HG02678 (cell line): Measurements from ENCODE around the gene PRLH.

Source experiments
- ATAC-seq: cut with Tn5 transposase; IDR thresholded peaks from one replicate; pipeline ENCODE4 v1.9.1; 2021; ENCODE audit warnings: mild to moderate bottlenecking, moderate library complexity; ENCODE audit not compliant: unreplicated experiment

Gene PRLH

GRCh38 chr2:237538901-237539300 lies 27.5 kb upstream of the PRLH start:
- ATAC-seq = no peak

GRCh38 chr2:237539681-237540080 lies 26.7 kb upstream of the PRLH start:
- ATAC-seq = no peak

DNA sequence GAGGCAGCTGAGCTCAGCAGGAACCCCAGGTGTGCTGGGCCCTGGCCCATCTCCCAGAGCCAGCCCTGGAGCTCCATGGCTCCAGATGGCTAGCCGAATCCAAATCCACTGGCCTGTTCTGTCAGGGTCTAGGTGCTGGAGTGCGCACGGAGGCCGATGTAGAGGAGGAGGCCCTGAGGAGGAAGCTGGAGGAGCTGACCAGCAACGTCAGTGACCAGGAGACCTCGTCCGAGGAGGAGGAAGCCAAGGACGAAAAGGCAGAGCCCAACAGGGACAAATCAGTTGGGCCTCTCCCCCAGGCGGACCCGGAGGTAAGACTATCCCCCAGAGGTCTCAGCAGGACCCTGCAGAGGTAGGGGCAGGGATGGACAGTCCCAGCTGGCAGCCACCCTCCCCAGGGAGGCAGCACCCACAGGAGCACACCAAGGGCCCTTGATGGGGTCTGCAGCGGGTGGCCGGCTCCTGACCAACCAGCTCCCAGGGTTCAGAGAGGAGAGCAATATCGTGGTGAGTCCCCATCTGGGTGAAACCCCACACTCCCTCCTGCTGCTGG lies 26.1 kb upstream of the PRLH start:
- no peak for ATAC-seq

- no peak for ATAC-seq
These were observed 25.6 kb upstream of the PRLH start for GRCh38 chr2:237540823-237541222.

DNA sequence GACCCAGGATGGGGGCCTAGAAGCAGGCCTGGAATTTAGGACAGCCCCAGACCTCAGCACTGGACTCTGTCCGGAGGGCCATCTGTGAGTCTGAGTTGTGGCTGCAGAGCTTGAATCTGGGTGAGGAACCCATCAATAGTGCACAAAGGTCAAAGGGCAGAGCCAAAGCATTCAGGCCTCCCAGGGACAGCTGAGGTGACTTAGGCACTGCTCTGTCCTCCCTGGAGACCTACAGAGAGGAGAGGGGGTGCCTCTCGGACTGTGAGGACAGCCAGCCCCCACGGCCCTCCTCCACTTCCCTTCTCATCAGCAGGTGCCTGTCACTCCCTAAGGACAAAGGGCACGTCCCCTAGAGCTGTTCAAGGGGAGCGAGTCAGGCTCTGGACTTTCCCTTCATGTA lies 25.1 kb upstream of the PRLH start:
- no peak for ATAC-seq

GRCh38 chr2:237542001-237542704 lies 24.2 kb upstream of the PRLH start:
- no peak for ATAC-seq

GRCh38 chr2:237546040-237546875 lies 20.1 kb upstream of the PRLH start:
- no peak for ATAC-seq

- no peak for ATAC-seq
These were observed 19.4 kb upstream of the PRLH start for GRCh38 chr2:237546876-237547395.

DNA sequence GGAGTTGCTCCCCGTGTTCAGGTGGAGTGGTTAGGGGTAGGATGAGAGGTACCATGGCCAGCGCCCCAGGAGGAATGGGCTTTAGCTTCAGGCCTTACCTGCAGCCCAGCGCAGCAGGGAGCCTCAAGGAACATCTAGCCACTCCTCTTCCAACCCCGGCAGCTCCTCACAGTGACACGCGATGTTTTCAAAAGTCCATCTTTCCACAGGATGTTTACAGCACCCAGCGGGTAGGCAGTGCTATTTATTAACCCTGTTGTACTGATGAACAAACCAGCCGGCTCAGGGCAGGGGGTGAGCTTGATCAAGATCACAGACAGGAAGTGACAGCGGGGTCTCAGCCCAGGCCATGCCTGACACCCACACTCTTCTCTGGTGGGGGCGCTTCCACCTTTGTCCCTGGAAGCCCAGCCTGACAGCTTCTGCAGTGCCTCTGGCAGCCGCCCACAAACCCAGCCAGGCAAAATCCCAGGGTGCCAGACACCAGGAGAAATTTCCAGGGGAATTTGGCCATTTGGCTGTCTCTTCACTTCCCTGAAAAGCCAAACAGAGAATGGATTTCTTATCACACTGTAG lies 18.4 kb upstream of the PRLH start:
- no peak for ATAC-seq

DNA sequence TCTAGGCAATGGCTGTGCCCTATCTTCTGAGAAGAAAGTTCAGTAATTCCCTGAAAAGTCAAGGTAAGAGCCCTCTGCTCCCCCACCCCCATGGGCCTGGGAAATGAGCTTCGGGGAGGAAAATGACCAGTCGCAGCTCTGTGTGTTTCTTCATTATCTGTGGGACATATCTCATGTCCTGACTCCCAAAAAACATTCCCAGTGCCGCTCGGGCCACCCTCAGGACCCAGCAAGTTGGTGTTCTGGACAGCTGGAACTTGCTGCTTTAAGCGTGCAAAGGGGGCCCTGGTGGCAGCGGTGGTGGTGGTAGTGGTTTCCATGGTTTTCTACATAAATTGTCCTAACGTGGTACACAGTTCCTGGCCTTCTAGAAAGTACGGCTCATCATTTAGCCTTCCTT lies 17.2 kb upstream of the PRLH start:
- ATAC-seq = no peak

GRCh38 chr2:237549643-237550415 lies 16.5 kb upstream of the PRLH start:
- no peak for ATAC-seq

DNA sequence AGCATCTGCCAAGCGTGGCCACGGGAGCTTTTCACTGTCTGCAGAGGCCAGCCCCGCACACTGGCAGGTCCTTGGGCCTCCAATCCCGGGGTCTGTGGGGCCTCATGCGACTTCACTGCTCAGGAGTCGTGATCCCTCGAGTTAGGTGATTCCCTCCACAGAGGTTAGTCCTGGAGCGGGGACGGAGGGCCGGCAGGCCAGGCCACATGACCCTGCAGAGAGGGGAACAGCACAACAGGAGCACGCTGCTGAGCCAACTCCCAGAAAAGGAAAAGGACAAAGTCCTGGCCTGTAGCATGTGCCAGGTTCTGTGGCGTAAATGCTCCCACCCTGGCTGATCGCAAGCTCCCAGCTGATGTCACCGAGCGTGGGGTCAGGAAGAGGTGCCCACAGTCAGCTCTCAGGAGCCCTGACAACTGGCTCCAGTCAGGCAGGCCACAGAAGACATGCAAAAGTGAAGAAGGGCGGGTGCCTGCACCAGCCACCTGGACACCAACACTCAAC lies 15.3 kb upstream of the PRLH start:
- ATAC-seq = no peak

DNA sequence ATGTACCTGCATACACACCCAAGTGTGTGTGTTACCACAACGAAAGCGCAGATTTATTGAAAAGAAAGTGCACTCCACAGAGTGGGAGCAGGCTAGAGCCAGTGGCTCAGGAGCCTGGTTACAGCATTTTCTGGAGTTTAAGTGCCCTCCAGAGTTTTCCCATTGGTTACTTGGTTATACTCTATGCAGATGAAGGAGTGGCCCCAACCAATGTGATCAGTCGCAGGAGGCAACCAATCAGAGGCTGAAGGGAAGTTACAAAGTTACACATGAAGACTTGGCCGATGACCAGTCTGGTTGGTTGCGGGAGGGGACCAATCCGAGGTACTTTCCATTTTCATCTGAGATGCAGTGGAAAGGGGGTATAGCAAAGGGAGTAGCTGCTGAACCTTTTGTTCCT lies 13.5 kb upstream of the PRLH start:
- no peak for ATAC-seq

DNA sequence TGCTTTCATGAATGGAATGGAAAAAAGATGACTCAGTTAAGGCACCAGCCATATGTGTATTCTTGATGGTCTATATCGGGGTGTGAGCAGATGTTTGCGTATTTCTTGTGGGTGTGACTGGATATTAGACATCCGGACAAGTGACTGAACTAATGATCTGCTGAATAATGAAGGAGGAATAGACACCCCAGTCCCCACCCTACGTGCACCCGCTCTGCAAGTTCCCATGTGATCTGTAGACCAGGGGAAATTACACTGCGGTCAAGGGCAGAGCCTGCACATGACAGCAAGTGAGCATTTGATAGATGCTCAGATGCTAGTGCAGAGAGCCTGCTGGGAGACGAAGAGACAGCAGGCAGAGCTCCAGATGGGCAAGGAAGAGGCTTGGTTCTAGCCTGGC lies 12.4 kb upstream of the PRLH start:
- no peak for ATAC-seq

DNA sequence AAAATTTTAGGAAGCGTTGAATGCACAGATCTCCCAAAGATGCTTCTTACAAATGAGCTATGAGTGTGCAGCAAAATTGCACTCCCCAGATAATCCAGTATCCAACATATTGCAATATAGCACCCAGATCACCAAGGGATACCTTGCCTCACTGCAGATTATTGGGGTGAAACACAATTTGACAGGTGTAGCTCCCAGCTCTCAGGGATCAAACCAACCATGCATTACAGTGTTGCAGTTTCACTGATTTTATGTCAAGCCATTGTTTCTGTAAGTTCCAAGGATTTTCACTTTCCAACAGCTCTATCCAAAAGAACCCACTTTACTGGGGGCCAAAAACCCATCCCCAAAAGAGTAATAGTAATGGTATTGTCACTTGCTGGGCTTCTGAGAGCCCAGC lies 10.8 kb upstream of the PRLH start:
- no peak for ATAC-seq

DNA sequence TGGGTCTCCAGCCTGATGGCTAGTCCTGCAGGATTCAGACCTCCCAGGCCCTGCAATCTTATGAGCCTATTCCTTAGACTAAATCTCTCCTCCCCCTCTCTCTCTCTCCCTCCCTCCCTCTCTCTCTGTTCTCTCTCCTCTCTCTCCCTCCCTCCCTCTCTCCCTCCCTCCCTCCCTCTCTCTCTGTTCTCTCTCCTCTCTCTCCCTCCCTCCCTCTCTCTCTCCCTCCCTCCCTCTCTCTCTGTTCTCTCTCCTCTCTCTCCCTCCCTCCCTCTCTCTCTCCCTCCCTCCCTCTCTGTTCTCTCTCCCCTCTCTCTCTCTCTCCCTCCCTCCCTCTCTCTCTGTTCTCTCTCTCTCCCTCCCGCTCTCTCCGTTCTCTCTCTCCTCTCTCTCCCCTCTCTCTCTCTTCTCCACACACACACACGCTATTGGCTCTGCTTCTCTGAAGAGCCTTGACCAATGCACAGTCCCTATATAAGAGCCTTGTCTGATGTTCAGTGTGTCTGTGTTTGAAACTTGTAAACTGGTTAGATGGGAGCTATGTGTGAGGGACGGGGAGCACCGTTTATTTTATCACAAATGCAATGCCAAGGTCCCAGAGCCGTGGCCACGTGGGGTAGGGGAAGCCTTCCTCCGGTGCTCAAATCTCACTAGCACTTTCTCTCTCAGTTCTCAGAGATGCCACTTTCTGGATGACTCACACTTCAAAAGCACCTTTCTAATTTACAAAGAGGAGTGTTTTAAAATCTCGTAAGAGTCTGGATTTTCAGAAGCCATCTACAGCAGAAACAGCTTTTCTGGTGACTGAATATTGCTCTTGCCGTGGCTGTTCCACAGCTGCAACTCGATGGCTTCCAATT lies 9.4 kb upstream of the PRLH start:
- peak; percentile 97 for ATAC-seq

- peak; percentile 32 for ATAC-seq
These were observed 8.8 kb upstream of the PRLH start for GRCh38 chr2:237557633-237558015.

GRCh38 chr2:237558961-237559641 lies 7.3 kb upstream of the PRLH start:
- ATAC-seq = no peak

DNA sequence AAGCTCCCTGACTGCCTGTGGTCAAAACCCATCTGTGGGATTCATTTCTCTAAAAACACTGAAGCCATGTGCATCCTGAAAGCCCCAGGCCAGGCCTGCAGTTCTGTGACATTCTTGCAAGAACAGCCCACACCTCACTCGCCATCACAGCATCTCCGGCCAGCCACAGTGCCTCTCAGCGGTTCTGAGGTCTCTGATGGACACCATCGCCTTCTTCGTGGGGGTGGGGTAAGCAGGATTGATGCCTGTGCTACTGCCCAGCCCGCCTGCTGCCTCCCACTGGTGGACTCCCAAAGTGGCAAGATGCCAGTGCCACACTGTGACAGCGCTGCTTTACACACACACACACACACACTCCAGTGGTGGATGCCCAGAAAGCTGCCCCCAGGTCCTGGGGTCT lies 5.2 kb upstream of the PRLH start:
- no peak for ATAC-seq
